SIG-M5 treated with dmso at 0.1 percent for 504 hours (cell line): Measurements from ENCODE around the gene NKX1-1.
"Not testable (repeated sequence)": the region's sequence is repeated elsewhere in the genome, so short reads cannot be mapped to it uniquely, and the experiment has no call there.

Experiments
- DNase-seq: peaks from one replicate; lab custom pipeline; 2025; ENCODE audit not compliant: unreplicated experiment; lab: John Stamatoyannopoulos, UW

Gene NKX1-1

GRCh38 chr4:1405636-1406393 lies 427 bp downstream of the NKX1-1 start:
- no peak for DNase-seq

DNA sequence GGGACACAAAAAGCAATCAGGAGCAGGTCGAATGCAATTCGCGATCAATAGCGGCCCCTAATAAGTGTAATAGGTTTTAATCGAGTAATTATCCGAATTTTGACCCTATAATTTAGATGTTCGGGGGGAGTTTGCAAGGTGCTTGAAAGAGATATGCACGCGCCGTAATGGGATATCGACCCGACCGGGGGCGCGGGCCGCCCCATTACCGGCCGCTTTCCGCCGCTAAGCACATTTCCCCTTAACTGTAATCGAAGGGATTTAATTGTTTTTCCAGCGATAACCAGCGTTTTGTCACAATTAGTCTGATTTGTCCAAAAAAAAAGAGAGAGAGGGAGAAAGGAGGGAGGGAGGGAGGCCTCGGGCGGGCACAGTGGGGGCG lies 997 bp downstream of the NKX1-1 start:
- DNase-seq = no peak

GRCh38 chr4:1404573-1405253 lies 1.5 kb downstream of the NKX1-1 start:
- no peak for DNase-seq

DNA sequence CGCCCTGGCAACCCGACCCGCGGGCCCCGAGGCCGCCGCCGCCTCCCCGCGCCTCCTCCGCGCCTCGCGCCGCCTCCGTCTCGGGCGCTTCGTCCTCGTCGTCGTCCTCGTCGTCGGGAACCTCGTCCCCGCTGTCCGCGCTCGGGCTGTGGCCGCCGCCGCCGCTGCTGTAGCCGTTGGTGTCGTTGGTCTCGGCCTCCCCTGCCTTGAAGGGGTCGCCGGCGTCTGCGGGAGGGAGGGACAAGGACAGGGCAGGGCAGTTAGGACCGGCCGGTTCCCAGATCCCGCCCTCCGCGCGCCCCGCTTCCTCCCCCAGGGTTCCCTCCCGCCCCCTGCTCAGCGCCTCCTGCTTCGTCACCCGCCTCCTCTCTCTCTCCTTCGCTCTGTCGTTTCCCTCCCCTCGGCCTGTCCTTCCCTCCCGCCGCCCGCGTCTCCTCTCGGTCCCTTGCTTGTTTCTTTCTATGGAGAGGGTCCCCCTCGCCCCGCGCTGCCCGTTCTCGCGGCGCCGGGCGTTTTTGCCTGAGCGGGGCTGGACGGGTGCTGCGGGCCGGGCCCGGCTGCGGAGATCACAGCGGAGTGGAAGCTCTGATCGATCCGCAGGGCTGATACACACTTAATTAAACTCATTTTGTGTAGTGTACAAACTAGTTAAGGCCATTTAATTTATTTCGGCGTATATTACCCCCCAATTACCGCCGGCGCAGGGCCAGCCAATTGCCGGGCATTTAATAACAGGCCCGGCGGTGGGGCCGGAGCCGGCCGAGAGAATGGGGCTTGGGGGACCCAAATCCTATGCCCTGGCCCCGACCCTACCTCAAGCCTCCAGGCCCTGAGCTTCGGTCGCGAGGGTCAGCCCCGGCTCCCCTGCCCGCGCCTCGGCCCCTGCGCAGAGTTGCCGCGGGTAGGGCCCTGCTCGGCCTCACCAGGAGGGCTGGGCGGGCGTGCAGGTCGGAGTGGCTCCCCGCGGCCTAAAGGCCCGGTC lies 2.4 kb downstream of the NKX1-1 start:
- DNase-seq = no peak

- no peak for DNase-seq
These were observed 3.1 kb downstream of the NKX1-1 start for GRCh38 chr4:1403177-1403583.

DNA sequence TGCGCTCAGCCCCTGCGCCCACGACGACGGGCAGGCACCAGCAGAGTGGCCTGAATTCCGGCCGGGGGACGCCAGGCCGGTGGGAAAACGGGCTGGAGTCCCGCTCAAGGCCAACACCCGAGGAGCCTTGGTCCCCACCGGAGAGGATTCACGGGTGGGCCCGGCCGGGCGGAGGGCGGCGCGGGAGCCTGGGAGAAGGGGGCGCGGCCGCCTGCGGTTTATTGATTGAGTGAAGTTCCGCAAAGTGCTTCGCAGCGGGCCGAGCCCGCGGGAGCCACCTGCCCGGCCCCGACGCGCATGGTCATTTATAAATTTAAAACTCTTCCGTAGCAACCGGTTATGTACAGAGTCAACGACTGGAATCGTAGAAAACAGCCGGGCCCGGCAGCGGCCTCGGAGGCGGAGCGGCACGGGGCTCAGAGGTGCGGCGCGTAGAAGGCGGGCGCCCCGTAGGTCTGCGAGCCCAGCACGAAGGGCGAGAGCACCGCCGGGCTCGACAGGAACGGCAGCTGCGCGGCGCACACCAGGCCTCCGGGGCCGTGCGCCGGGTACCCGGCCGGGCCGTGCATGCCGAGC lies 3.6 kb downstream of the NKX1-1 start:
- DNase-seq = no peak

GRCh38 chr4:1402021-1402515 lies 4.2 kb downstream of the NKX1-1 start:
- DNase-seq = no peak

GRCh38 chr4:1401409-1402020 lies 4.7 kb downstream of the NKX1-1 start:
- no peak for DNase-seq

DNA sequence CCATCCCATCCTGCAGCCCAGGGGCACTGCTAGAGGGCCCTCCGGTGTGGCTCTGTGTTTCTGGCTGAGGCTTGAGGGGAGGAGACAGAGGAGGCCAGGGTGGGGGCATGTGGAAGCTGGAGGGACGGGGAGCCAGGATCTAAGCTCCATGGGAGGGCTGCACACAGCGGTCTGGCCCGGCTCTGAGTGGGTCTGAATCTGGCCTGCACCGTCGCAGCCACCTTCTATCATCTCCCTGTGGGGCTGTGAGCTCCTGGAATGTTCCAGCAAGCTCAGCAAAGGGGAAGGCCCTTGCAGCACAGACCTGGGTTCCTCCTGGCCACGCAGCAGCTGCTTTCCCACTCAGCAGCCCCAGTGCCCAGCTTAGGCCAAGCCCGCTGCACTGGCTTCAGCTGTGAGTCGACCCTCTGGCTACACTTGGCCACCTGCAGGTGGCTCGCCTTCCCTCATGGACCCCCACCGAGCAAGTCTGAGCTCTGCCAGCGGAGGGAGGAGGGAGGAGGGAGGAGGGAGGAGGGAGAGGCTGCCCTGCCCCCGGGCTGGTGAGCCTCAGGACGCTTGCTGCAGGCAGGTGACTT lies 5.3 kb downstream of the NKX1-1 start:
- no peak for DNase-seq

DNA sequence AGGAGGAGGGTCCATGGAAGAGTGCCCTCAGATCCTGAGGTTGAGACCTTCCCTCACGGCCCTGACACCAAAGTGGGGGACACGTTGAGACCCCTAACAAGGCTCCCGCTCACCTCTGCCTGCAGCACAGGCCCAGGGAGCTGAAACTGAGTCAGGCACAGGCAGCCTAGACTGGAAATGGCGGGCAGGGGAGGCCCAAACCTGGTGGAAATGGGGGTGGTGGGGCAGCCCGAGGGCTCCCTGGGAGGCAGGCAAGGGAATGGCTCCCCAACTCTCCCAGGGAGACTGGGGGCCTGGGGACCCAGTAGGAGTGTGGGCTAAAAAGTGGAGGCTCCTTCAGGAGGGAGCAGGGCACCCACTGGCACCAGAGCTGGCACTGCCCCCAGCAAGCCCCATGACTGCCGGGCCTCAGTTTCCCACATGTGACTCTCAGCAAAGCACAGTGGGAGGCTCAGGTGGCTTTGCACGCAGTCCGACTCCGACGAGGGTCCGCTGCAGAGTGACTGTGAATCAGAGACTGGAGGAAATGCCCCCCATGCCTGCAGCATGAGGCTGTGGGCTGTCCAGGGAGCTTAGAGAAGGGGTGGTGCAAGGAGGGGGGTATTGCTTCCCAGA lies 5.9 kb downstream of the NKX1-1 start:
- no peak for DNase-seq

GRCh38 chr4:1399508-1400190 lies 6.6 kb downstream of the NKX1-1 start:
- DNase-seq = no peak

GRCh38 chr4:1398681-1399507 lies 7.3 kb downstream of the NKX1-1 start:
- no peak for DNase-seq

- DNase-seq = no peak
These were observed 9.3 kb downstream of the NKX1-1 start for GRCh38 chr4:1396806-1397455.

DNA sequence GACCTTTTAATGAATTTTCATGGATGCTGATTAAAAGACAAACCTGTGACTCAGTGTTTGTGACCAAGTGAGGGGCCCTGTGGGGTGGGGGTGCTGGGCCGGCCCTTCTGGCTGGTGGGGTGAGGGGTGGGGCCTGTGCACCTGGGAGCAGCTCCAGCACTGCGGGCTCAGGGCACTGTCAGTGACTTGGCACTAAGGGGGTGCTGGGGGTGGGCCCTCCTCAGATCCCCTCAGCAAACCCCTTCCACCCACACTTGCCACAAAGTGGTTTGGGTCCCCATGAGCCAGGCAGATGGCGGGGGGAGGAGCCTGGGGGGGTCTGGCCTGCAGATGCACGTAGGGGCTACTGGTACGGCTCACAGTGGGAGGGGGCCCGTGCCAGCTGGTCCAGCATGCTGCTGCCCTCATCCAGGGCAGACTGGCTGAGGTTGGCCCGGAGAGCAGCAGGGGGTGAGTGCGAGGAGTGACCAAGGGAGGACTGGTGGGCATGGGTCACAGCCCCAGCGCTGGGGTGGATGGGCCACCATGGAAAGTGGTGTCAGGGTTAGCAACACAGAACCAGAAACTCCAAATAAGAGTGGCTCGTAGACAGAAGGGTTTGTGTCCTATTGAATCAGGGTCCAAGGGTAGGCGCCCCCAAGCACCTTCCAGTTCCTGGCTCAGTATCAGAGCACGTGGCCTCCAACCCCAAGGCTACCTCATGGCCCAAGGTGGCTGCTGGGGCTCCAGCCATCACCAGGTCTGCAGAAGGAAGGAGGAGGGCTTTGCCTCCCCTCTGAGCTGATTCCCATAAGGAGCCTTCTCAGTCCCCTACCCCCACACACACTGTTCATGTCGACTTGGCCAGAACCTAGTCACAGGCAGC lies 10.1 kb downstream of the NKX1-1 start:
- no peak for DNase-seq

DNA sequence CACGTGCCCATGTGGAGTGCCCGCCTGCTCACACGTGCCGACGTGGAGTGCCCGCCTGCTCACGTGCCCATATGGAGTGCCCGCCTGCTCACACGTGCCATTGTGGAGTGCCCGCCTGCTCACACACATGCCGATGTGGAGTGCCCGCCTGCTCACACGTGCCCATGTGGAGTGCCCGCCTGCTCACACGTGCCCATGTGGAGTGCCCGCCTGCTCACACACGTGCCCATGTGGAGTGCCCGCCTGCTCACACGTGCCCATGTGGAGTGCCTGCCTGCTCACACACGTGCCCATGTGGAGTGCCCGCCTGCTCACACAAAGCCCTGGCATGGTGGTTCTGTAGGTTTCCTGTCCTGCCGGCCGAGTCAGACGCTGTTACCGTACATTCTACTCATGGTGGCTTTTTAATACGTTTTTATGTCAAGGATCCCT lies 10.8 kb downstream of the NKX1-1 start:
- DNase-seq = not testable (repeated sequence)

DNA sequence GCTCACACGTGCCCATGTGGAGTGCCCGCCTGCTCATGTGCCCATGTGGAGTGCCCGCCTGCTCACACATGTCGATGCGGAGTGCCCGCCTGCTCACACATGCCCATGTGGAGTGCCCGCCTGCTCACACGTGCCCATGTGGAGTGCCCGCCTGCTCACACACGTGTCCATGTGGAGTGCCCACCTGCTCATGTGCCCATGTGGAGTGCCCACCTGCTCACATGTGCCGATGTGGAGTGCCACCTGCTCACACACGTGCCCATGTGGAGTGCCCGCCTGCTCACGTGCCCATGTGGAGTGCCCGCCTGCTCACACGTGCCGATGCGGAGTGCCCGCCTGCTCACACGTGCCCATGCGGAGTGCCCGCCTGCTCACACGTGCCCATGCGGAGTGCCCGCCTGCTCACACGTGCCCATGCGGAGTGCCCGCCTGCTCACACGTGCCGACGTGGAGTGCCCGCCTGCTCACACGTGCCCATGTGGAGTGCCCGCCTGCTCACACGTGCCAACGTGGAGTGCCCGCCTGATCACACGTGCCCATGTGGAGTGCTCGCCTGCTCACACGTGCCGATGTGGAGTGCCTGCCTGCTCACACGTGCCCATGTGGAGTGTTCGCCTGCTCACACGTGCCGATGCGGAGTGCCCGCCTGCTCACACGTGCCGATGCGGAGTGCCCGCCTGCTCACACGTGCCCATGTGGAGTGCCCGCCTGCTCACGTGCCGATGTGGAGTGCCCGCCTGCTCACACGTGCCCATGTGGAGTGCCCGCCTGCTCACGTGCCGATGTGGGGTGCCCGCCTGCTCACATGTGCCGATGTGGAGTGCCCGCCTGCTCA lies 11.5 kb downstream of the NKX1-1 start:
- not testable (repeated sequence) for DNase-seq
